ENCODE measurements around the gene CLINT1. TPM values are rescaled to one million over a fixed set of nuclear protein-coding genes. Genes with fewer than 3 reads are reported as not detected.

CLINT1 gene
- total RNA-seq, 1 donor from 2014 or later, result 138 TPM

DNA sequence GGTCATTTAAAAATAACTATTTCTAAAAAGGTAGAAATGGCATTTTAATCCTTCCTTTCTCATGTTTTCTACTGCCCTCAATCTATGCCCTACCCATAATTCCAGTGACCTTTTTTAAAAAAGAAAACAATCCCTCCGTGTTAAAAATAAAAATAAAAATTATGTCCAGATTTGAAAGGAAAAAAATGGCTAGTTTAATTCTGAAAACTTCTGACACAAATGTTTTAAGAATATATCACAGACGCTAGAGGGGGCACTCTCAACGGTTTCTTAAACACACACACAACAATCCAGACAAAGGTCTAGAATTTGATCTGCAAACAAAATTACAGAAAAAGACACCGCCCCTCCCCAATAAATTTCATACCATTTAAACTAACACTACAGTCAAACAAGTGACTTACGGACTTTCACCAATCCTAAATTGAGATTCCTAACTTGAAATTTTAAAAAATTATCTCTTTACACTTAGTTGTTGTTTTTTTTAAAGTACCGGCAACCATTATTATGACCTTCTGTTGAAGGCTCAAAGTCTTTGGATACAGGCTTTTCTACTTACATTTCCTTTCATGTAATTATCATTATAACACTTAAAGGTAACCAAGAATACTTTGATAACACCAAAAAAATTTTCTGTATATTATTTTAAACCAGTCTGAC lies 38.2 kb downstream of the CLINT1 start:
- peak; percentile 24 for DNase-seq (ENCODE audit: low read depth, low spot score)

DNA sequence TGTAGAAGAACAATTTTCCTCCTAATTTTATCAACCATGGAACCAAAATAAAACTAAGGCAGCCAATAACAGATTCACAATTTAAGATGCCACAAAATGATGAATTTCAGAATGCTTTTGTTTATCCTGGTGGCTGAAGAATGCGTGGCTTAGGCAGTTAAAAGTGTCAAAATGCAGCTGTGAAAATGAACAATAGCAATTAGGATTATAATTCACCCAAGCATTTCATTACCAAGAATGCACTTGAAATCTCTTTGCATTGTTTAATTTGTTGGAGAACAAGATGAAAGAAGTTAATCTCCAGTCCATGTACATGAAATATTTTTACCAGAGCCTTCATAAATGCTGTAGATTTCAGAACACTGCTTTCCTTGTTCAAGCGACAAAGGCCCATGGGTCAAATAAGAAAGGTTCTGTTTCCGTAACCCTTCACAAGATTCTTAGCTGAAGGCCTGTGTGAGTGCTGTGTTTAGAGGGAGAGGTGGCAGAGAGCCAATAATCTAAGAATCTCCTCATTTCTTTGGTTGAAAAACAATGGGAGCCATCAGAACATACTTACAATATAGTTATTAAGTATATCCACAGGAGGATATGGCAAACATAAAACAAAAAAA lies 39.3 kb downstream of the CLINT1 start:
- no peak for DNase-seq (ENCODE audit: low read depth, low spot score)

DNA sequence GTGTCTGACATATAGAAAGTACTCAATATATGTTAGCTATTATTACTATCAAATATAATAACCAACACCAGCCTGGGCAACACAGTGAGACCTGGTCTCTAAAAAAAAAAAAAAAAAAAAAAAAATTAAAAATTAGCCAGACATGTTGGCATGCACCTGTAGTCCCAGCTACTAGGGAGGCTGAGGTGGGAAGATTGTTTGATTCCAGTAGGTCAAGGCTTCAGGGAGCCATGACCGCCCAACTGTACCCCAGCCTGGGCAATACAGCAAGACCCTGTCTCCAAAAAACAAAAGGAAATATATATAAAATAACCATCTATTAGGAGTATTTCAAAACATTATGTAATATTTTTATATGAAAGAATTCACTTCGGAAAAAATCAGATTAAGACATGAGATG lies 40.6 kb downstream of the CLINT1 start:
- DNase-seq (ENCODE audit: low read depth, low spot score), result no peak

DNA sequence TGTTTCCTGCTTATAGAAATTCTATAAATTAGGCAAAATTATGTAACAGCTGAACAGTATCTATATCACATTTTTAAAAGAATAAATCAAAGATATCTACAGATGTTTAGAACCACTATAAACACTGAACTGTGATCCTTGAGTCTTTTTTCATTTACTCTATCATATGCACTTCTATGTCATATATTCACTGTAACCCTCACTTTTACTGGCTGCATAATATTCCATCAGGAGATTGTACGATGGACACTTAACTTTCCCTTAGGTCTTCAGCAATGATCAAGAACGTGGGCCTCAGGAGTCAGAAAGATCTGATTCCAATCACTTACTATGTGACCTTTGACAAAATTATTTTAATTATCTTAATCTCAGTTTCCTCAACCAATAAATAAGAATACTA lies 41.0 kb downstream of the CLINT1 start:
- no peak for DNase-seq (ENCODE audit: low read depth, low spot score)

DNA sequence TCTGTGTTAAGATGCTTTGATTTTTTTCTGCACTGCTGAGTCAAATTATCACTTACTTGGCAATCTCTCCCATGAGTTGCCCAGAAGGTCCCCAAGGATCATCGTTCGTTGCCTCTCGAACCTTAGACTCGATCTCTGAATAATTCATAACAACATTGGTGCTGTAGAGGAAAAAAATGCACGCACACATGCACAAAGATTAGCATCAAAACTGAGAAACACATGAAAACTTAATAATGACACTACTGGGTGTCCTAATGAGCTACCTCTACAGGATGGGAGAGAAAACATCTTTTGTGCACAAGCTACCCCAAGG lies 41.6 kb downstream of the CLINT1 start:
- no peak for DNase-seq (ENCODE audit: low read depth, low spot score)

DNA sequence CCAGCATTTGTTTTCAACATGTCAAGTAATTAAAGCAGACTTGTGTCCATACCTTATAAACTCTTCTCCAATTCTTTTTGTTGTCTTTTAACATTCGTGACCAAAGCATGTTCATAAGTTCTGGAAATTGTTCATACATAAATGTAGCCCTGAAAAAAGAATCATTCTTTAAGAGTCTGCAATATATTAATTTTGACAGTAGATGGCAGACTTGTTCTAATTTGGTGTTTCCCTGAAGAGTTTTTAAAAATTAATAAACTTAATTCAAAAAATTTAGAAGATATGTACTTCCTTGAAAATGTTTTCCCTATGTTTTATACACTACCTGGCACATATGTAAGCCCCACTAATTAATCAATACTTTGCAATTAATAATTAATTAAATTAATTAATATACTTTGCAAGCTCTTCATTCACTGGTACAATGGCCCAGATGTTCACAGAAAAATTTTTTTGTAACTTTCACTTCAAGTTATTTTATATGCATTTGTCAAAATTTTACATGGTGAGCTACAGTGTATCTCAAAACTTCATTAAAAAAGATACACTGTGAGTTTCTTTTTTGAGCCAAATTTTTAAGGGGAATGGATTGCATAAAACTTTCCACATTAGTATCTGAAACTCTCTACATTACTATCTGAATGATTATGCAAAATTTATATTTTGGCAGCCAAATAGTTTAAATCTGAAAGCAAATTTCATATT lies 42.1 kb downstream of the CLINT1 start:
- no peak for DNase-seq (ENCODE audit: low read depth, low spot score)

DNA sequence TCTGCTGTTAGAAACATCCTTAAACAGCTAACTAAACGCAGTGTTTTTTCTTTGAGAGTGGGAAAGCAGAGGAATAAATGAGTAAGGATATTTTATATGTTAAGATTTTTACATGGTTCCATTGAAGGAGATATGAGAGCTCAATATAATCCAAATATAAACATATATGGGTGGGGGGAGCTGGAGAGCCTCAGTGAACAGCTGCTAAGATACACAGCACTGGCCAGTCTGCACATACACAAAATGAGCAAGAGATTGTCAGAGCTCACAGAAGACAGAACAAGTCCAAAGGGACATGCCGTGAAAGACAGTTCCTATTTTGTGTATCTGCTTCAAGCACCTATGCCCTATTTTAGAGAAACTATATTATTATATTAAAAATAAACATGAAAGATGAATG lies 46.9 kb downstream of the CLINT1 start:
- DNase-seq (ENCODE audit: low read depth, low spot score), result no peak

DNA sequence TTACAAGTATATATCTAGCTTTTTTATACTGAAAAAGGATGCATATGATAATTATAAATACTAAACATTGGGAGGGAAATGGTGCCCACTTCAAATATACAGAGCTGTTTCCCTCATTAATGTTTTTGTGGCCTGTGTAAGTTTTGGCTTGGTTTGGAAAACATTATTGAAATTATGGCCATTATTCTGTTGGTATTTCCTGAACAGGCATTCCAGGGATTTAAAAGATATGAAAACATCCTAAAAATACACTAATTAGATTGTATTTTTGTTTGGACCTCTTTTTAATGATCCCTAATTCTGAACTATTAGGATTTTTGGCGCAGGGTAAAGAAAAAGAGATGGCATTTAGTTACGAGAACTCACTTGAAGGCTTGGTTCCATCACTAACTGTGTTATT lies 50.9 kb downstream of the CLINT1 start:
- no peak for DNase-seq (ENCODE audit: low read depth, low spot score)

DNA sequence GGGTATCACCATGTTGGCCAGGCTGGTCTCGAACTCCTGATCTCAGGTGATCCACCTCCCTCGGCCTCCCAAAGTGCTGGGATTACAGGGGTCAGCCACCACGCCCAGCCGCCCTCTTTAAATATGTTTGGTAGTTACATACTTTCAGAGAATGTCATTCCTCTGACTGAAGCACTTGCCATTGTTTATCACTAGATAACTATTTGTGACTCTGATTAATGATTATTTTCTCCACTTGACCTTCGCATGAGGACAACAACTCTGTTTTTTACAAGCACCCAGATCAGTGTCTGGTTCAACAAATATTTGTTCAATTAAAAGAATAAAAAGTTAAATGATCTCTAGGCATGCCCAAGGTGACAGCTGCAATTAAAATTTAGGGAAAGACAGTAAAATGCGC lies 56.2 kb downstream of the CLINT1 start:
- DNase-seq (ENCODE audit: low read depth, low spot score), result no peak

DNA sequence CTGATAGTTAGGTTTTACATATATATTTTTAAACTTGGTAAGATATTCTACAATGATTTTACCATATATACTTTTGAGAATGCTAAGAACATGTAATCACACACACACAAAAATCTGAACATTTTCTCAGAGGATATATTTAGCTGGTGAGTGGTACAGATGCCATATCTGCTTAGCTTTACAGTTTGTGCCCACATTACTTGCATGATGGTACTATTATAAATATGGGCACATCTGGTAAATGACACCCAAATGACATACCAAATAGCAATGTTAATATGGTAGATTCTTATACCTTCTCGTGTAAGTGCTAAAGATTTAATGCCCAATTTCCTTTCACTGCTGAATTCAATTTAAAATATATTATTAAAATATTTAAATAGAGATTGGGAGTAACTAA lies 58.8 kb downstream of the CLINT1 start:
- DNase-seq (ENCODE audit: low read depth, low spot score), result no peak

DNA sequence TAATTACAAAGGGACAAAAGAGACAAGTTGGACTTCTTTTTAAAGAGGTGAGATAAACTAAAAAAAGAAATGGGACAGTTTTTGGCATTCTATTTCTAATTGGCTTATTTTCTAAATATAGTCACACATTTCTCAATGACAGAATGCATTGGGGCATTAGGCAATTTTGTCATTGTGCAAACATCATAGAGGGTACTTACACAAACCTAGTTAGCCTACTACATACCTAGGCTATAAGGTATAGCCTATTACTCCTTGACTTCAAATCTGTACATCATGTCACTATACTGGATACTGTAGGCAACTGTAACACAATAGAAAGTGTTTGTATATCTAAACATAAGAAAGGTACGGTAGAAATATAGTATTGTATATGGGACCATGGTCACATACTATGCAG lies 59.4 kb downstream of the CLINT1 start:
- DNase-seq (ENCODE audit: low read depth, low spot score), result no peak

DNA sequence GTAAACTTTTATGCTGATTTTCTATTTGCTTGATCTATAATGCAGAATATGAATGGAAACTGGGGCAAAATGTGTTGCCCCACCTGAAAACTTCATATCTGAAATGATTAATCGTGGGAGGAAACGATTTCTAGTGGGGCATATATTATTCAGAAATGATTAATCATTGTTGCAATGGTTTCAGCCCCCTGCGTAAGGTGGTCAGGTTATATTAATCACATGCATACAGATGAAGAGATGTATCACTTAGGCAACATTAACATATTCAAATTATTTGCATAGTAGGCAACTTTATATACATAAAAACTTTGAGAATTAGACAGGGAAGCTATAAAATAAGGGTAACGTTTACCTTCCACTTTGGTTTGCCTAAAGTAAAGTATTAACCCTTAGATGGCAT lies 65.6 kb downstream of the CLINT1 start:
- no peak for DNase-seq (ENCODE audit: low read depth, low spot score)

DNA sequence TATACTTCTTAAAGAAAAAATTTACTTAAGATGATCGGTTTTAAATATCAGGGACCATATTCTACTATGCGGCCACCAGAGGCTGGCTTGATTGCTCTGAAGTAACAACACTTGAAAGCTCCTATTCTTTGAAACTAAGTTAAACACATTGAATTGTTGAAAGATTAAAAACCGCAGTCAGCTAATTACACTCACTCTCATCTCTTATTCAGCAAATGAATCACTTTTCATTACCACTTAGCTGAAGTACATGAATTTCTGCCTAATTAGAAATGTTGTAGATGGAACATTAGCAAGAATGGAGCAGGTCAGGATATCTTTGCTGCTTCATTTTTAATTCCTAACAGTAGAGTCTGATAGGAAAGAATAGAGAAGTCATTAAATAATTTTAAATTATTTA lies 73.1 kb downstream of the CLINT1 start:
- DNase-seq (ENCODE audit: low read depth, low spot score), result no peak

DNA sequence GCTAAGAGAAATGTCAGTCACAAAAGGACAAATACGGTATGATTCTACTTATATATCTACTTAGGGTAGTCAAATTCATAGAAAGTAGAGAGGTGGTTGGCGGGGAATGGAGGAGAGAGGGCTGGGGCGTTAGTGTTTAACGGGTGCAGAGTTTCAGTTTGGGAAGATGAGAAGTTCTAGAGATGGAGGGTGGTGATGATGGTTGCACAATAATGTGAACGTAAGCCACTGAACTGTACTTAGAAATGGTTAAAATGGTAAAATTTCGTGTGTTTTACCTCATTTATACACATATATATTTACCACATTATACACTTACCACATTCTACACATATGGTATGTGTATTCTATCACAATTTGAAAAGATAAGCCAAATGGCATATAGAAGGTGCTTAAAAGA lies 79.7 kb downstream of the CLINT1 start:
- no peak for DNase-seq (ENCODE audit: low read depth, low spot score)

DNA sequence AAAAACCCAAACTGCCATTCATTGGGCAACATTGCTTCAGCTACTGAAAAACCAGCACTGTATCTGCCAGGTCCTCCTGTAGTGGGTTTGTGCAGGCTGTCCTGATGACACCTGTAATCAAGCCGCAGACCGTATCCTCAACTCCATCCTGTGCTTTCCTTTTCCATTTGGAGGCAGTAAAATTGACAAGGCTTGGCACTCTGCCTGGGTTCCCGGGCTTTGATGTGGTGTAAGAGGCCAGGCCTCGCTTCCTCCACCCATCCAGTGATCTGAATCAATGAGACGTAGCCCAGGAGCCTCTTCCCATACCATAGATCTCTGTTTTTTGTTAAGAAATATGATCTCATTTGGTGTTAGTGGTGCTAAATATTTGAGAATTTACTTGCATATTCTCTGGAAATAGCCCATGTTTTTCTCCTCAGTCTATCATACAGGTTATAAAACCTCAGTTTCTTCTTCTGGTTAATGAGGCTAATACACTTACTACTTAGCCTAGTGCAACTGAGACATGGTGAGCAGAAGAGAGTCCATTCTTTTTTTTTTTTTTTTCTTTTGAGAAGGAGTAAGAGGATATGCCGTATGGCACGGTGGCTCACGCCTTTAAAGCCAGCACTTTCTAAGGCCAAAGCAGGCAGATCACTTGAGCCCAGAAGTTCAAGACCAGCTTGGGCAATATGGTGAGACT lies 80.7 kb downstream of the CLINT1 start:
- DNase-seq (ENCODE audit: low read depth, low spot score), result no peak

DNA sequence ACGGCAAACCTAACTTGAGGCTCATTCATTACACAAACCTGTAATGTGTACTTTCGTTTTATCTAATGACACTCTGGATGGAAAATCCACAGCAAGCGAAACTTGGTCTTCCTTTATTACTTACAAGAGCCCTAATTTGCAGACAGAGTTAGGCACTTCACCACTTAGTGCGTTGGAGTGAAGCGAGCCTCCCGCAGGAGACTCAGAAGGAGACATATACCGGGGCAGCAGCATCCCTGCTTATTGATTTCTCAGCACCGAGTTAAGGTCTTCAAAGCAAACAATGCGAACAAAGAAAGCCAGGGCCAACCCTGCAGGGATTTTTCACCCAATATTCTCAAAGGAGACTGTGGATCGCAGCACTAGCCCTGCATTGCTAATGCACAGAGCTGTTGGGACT lies 86.8 kb downstream of the CLINT1 start:
- DNase-seq (ENCODE audit: low read depth, low spot score), result no peak

DNA sequence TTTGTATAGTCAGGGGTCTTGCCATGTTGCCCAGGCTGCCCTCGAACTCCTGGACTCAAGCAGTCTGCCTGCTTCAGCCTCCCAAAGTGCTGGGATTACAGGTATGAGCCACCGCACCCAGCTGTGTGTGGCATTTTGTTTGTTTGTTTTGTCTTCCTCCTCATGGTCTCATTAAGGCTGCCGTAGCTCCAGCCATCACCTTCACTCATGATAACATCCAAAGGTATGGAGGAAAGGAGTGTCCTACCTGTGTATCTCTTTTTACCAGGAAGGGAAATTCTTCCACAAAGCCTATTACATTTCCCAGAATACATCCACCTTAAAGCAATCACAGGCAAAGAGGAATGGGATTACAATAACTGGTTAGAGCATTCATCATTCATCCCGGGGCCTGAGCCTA lies 88.3 kb downstream of the CLINT1 start:
- DNase-seq (ENCODE audit: low read depth, low spot score), result no peak

DNA sequence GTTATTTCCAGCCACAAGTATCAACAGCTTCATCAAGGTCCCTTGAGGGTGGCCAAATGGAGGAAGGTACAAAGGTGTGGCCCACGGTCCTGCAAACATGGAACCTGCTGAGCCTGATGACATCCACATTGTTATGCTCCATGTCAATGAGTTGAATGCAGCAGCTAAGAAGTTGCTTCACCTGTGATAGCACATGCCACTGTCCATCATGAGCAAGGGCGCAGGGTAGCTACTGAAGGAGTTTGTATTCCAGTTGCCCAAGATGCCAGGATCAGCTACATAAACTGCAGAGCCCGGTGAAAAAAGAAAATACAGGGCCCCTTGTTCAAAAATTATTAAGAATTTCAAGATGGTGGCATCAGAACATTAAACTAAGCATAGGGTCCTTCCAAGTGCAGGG lies 91.3 kb downstream of the CLINT1 start:
- DNase-seq (ENCODE audit: low read depth, low spot score), result no peak

DNA sequence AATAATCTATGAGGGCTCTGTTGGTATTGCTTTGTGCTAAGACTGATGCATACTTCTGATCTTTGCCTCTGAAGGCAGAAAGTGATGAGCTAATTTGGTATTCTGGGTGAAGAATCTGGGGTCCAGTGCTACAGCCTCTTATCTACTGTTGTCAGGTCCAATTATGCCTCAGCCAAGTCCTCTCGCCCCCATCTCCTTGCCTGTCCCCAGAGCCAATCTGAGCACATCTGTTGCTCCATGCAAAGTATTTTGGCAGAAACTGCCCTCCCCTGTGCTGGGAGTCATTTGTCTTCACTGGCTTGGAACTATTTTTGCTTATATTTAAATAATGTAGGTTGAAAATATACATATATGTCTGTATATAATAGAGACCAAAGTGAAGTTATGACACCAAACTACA lies 92.0 kb downstream of the CLINT1 start:
- no peak for DNase-seq (ENCODE audit: low read depth, low spot score)

DNA sequence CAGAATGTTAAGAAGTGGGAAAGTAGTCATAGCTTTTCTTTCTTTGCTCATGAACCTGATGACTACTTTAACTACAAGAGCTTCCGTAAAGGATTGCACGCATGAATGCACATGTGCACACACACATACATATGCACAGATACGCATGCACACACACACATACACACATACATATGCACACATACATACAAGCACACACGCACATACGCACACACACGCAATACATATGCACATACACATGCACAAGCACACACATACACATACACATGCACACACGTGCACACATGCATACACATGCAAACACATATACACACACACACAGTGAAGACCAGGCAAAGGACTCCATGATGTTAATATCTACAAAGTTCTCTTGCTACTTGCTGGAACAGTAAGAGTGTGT lies 92.5 kb downstream of the CLINT1 start:
- no peak for DNase-seq (ENCODE audit: low read depth, low spot score)

DNA sequence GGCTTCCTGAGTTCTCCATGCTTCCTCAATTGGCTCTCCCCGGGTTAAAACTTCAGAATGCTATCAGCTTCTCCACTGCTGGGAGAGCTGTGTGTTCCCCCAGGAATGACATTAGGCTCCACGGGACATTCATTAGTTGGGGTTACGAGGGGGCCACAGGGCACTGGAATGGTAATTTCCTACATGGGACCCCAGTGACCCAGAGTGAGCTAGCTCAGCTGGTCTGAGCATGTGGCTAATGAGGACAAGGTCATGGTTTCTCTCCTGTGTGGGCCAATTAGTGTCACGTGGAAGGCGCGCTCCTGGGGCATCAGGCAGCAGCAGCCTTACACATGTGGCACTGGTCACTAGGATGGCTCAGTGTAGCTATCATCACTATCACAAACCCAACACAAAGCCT lies 94.4 kb downstream of the CLINT1 start:
- DNase-seq (ENCODE audit: low read depth, low spot score), result no peak
